ENCODE results near the gene TAF4. TPM values are rescaled to one million over a fixed set of nuclear protein-coding genes. Genes with fewer than 3 reads are reported as not detected.

Gene TAF4, protein sequence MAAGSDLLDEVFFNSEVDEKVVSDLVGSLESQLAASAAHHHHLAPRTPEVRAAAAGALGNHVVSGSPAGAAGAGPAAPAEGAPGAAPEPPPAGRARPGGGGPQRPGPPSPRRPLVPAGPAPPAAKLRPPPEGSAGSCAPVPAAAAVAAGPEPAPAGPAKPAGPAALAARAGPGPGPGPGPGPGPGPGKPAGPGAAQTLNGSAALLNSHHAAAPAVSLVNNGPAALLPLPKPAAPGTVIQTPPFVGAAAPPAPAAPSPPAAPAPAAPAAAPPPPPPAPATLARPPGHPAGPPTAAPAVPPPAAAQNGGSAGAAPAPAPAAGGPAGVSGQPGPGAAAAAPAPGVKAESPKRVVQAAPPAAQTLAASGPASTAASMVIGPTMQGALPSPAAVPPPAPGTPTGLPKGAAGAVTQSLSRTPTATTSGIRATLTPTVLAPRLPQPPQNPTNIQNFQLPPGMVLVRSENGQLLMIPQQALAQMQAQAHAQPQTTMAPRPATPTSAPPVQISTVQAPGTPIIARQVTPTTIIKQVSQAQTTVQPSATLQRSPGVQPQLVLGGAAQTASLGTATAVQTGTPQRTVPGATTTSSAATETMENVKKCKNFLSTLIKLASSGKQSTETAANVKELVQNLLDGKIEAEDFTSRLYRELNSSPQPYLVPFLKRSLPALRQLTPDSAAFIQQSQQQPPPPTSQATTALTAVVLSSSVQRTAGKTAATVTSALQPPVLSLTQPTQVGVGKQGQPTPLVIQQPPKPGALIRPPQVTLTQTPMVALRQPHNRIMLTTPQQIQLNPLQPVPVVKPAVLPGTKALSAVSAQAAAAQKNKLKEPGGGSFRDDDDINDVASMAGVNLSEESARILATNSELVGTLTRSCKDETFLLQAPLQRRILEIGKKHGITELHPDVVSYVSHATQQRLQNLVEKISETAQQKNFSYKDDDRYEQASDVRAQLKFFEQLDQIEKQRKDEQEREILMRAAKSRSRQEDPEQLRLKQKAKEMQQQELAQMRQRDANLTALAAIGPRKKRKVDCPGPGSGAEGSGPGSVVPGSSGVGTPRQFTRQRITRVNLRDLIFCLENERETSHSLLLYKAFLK
- total RNA-seq, result 10 to 100 TPM; 16.3 to 22.0 TPM

DNA sequence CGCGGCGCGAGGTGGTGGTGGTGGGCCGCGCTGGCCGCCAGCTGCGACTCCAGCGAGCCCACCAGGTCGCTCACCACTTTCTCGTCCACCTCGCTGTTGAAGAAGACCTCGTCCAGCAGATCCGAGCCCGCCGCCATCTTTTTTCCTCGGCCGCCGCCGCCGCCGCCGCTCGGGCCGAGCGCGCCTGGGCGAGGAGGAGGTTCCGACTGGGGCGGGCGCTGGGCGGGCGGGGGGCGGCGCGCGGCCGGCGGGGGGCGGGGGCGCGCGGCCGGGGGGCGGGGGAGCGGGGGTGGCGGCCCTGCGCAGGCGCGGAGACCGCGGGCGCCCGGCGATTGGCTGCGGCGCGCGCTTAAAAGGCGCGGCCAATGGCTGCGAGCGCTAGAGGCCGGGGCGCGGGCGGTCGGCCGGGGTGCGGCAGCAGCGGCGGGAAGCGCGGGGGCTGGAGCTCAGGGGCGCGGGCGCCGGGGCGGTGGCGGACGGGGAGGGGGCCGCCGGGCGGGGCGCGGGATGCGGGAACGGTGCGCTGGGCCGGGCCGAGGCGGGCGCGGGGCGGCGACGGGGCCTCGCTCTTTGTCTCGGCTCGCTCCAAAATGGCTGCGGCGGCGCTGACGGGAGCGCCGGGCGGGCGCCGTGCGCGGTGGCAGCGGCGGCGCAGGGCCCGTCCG is at the start of gene TAF4:
TAF4 (minus strand) TSS at position 208 of the 665 bp plus-strand sequence; CDS start at position 137, 71 bp downstream.
- no peaks in the 10 kb centered on the region for H3K9me3 Mint-ChIP-seq

DNA sequence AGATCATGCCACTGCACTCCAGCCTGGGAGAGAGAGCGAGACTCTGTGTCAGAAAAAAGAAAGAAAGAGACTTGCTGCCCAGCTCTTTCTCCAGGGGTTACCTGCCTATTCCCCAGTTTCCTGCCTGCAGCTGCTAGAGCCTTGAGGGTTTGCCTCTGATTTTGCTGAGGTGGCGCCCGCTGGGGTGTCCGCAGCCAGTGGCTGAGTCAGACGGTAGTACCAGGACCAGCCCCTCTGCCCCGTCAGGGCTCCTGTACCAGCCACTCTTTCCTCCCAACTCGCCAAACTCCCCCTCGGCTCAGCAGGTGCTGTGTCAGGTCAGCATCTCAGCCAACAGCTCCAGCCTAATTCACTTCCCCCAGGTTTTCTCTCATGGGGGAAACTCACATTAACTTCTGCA is 49.2 kb upstream of the TAF4 start:
- Mint-ChIP-seq H3K36me3 (peaks cover 38% of the 10 kb centered on the region in 2 donors), H3K9me3 (peaks cover 13 to 17% of the 10 kb centered on the region in 2 donors), H3K27ac (no peak overlapping the region)
- DNase-seq (ENCODE audit: low spot score in 2 of 2), result no peak
- ATAC-seq, result no peak

More for the DNA sequence above, at the start of gene TAF4:
- Mint-ChIP-seq H3K27ac (peak within 1 kb of the TSS; percentile 89 to 97), H3K36me3 (no peaks in the 10 kb centered on the region)
- ATAC-seq, result peak; percentile 76 to 78
- DNase-seq (ENCODE audit: low spot score in 2 of 2), result peak; percentile 82 to 89

DNA sequence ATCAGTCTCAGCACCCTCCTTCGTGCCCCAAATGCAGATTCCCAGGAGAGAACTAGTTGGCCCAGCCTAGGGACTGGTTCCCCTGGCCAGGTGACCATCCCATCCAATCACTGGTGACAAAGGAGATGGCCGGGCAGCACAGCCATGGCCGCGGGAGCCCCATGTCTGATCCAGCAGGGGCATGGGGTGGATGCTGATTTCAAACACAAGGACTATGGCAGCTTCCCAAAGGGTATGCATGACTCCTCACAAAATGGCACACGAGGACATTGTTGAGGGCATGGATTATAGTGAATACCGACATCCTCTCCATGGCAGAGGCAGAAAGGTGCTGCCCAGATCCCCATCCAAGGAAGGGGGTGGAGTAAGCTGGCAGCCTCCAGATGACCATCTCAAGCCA is 46.7 kb upstream of the TAF4 start:
- no peak for DNase-seq (ENCODE audit: low spot score in 2 of 2)
- no peak for ATAC-seq
- peaks cover 33 to 36% of the 10 kb centered on the region in 2 donors for H3K9me3 Mint-ChIP-seq
- H3K27ac Mint-ChIP-seq, result no peak overlapping the region
- peaks cover 56 to 59% of the 10 kb centered on the region in 2 donors for H3K36me3 Mint-ChIP-seq

DNA sequence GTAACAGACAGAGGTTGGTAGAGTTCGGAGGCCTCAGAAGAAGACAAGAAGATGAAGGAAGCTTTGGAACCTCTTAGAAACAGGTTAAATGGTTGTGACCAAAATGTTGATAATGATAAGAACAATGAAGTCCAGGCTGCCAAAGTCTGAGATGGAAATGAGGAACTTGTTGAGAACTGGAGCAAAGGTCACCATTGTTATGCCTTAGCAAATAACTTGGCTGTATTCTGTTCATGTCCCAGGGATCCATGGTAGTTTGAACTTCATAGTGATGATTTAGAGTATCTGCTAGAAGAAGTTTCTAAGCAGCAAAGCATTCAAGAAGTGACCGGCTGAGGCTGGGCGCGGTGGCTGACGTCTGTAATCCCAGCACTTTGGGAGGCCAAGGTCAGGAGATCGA is 45.5 kb upstream of the TAF4 start:
- H3K9me3 Mint-ChIP-seq, result peaks cover 41 to 44% of the 10 kb centered on the region in 2 donors
- H3K36me3 Mint-ChIP-seq, result peaks cover 65 to 71% of the 10 kb centered on the region in 2 donors
- H3K27ac Mint-ChIP-seq, result no peak overlapping the region
- no peak for DNase-seq (ENCODE audit: low spot score in 2 of 2)
- ATAC-seq, result no peak

DNA sequence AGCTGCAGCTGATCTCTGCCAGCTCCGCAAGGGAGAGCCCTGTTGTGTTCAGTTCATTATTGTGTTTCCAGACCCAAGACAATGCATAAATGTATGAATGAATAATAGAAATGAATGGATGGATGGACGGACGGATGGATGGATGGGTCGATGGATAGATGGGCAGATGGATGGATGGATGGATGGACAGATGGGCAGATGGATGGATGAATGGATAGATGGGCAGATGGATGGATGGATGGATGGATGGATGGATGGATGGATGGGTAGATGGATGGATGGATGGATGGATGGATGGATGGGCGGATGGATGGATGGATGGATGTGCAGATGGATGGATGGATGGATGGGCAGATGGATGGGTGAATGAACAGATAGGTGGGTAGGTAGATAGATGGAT is 39.9 kb upstream of the TAF4 start:
- peaks cover 53 to 55% of the 10 kb centered on the region in 2 donors for H3K9me3 Mint-ChIP-seq

DNA sequence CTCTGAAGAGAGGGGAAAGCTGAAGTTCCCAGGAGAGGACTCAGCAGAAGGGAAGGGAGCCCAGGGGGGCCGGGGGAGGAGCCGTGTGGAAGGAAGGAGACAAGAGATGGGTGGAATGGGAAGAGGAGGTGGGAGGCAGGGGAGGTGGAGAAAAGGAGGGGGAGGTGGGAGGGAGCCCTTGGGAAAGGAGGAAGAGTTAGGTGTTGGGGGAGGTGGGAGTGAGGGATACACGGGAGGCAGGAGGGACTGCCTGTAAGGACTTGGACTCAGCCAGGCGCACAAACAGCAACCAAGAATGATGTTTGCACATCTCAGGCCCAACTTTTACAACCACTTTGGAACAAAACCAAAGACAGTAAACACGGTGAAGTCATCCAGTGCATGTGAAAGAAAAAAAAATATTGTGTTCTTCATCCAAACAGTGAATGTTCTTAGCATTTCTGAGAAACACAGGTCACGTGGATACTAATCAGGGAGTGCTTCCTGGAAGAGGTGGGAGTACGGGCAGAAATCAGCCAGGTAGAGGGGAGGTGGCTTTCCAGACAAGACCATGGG is 39.2 kb upstream of the TAF4 start:
- H3K9me3 Mint-ChIP-seq, result peaks cover 49 to 56% of the 10 kb centered on the region in 2 donors
- peaks cover 74 to 76% of the 10 kb centered on the region in 2 donors for H3K36me3 Mint-ChIP-seq
- no peak overlapping the region for H3K27ac Mint-ChIP-seq
- DNase-seq (ENCODE audit: low spot score in 2 of 2), result no peak
- ATAC-seq, result no peak

More for the DNA sequence above, 39.9 kb upstream of the TAF4 start:
- Mint-ChIP-seq H3K36me3 (peaks cover 72 to 74% of the 10 kb centered on the region in 2 donors), H3K27ac (no peak overlapping the region)
- ATAC-seq, result no peak
- no peak for DNase-seq (ENCODE audit: low spot score in 2 of 2)

DNA sequence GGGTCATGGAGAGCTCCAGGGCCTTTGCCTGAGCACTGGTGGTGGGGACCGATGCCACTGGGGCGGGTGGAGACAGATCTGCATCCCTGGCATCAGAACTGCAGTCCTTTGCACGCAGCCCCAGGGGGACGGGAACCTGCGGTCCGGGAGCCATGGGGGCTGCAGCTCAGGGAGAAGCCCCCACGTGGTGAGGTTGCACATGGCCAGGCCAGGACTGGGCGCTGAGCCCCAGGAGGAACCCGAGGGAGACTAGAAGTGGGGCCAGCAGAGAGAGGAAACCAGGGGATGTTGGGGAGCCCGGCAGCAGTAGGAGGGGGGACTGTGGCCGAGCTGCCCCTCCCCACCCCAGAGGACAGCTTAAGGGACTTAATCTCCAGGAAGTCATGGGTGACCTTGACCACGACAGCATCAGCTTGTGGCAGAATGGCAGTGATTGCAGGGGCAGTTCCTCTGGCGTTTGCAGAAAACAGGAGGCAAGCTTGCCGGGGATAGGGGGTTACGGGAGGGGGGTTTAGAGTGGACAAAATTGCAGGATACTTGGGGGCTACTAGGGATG is 38.6 kb upstream of the TAF4 start:
- Mint-ChIP-seq H3K27ac (no peak overlapping the region), H3K9me3 (peaks cover 46 to 58% of the 10 kb centered on the region in 2 donors), H3K36me3 (peaks cover 76 to 79% of the 10 kb centered on the region in 2 donors)
- DNase-seq (ENCODE audit: low spot score in 2 of 2) (no peak), ATAC-seq (no peak)

DNA sequence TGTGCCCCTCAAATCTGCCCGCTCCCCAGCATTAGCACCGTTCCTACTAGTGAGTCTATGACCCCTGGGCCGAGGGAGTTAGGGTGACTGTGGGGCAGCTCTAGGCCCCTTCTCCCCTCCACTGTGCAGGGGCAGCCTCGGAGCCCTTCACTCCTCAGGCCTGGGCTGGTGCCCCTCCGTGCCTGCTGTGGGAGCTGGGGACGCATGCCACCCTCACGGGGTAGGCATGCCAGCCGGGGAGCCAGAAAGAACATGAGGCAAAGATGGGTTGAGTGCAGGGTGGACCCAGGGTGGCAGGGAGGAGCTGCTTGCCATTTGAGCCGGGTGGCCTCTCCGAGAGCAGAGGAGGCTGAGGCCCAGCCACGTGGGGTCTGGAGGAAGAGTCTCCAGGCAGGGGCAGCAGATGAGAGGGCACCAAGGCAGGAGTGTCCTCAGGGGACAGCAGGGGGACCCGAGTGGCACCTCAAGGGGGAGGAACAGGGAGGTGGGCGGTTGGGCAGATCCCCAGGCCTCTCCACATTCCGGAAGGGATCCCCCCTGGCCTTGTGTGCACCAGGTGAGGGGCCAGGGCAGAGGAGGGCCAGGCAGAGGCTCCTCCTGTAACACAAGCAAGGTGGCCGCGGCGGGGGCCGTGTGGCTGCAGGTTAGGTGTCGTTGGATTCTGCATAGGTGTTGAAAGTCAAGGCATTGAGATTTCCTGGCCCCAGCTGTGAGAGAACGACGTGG is 38.0 kb upstream of the TAF4 start:
- no peak for ATAC-seq
- peaks cover 42 to 52% of the 10 kb centered on the region in 2 donors for H3K9me3 Mint-ChIP-seq
- no peak for DNase-seq (ENCODE audit: low spot score in 2 of 2)
- H3K36me3 Mint-ChIP-seq, result peaks cover 73 to 77% of the 10 kb centered on the region in 2 donors
- H3K27ac Mint-ChIP-seq, result no peak overlapping the region

DNA sequence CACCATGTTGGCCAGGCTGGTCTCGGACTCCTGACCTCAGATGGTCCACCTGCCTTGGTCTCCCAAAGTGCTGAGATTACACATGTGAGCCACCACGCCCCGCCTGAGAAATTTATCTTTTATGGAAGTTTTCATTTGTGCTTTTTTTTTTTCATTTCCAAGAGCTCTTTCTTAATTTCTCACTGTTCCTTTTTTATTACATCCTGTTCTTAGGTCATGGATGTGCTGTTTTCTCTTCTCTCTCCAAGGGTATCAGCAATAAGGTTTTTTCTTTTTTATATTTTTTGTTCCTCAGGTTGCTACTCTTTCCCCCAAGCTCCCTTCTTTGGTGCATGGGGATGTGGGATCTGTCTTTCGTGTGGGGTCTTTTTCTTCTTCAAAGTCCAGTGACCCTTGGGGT is 35.4 kb upstream of the TAF4 start:
- H3K9me3 Mint-ChIP-seq, result peaks cover 22 to 31% of the 10 kb centered on the region in 2 donors
- peaks cover 50 to 57% of the 10 kb centered on the region in 2 donors for H3K36me3 Mint-ChIP-seq
- no peak overlapping the region for H3K27ac Mint-ChIP-seq
- ATAC-seq, result no peak
- no peak for DNase-seq (ENCODE audit: low spot score in 2 of 2)

DNA sequence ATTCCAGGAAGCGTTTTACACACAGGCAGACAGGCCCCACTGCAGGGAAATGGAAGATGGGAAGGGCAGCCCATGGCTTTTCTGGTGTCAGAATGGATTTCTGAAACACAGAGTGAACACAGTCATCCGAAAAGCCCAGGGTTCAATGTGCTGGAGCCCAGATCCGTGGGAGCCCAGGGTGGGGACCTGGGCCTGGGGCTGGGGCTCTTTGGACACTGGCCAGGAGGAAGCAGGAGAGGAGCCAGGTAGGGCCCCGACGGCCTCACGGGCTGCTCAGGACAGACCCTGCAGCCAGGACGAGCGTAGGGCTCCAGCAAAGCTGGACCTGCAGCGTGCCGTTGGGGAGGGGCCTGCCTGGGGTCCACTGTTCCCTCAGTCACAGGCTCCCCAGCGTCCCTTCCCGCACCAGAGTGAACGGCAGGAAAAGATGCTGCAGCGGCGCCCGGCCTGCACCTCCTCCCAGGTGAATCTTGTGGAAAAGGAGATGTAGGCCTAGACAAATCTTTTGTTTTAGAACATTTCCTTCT is 32.3 kb upstream of the TAF4 start:
- no peak for DNase-seq (ENCODE audit: low spot score in 2 of 2)
- Mint-ChIP-seq H3K27ac (no peak overlapping the region), H3K9me3 (peaks cover 11 to 18% of the 10 kb centered on the region in 2 donors), H3K36me3 (peaks cover 31 to 37% of the 10 kb centered on the region in 2 donors)
- ATAC-seq, result no peak

DNA sequence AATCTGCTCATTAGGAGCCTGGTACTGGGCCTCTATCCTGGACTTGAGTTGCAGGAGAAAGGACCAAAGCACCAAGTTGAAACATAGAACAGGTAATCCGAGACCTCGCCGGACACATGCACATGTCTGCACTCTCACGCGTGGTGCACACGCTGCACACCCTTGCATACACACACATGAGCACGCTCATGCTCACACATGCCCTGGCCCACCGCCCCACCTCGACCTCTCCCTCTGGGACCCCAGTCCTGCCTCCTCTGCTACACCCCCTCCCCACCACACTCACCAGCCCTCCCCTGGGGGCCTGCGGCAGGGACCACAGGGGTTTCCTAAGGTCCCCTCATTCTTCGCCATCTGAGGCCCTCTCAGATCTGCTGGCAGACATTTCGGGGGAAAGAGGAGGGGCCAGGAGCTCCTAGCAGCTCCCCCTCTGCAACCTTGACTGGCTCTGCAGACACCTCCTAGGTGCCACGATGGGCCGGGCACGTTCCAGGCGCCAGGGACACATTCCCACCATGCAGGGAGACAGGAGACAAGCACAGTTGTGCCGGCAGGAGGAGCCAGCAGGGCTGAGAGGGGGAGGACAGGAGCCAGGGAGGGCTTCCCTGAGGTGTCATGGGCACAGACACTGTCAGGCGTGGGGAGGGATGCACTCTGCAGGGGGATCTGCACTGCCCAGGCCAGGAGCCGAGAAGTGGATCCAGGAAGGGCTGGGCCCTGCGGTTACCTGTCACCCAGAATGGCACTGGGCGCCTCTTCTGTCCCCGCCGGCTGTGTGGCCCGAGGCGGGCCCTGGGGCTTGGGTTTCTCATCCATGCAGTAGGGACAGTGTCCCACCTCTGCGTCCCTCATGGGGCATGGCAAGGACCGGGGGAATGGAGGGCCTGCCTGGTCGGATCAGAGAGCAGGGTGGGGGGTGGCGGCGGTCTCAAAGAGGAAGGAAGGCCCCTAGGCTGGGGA is 31.0 kb upstream of the TAF4 start:
- Mint-ChIP-seq H3K27ac (no peak overlapping the region), H3K9me3 (peaks cover 21 to 24% of the 10 kb centered on the region in 2 donors), H3K36me3 (peaks cover 29 to 32% of the 10 kb centered on the region in 2 donors)
- DNase-seq (ENCODE audit: low spot score in 2 of 2) (no peak), ATAC-seq (no peak)

DNA sequence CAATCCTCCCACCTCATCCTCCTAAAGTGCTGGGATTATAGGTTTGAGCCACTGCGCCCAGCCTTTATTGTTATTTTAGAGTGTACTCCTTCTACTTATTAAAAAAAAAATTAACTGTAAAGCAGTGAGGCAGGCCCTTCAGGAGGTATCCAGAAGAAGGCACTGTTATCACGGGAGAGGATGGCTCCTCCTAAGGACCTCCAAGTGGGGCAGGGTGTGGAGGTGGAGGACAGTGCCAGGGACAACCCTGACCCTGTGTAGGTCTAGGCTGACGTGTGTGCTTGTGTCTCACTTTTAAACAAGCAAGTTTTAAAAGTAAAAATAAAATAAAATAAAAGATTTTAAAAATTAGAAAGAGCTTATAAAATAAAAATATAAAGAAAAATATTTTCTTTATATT is 23.7 kb upstream of the TAF4 start:
- Mint-ChIP-seq H3K27ac (no peak overlapping the region), H3K36me3 (peaks cover 8% of the 10 kb centered on the region in 2 donors), H3K9me3 (peaks cover 8 to 17% of the 10 kb centered on the region in 2 donors)
- no peak for ATAC-seq
- DNase-seq (ENCODE audit: low spot score in 2 of 2), result no peak

DNA sequence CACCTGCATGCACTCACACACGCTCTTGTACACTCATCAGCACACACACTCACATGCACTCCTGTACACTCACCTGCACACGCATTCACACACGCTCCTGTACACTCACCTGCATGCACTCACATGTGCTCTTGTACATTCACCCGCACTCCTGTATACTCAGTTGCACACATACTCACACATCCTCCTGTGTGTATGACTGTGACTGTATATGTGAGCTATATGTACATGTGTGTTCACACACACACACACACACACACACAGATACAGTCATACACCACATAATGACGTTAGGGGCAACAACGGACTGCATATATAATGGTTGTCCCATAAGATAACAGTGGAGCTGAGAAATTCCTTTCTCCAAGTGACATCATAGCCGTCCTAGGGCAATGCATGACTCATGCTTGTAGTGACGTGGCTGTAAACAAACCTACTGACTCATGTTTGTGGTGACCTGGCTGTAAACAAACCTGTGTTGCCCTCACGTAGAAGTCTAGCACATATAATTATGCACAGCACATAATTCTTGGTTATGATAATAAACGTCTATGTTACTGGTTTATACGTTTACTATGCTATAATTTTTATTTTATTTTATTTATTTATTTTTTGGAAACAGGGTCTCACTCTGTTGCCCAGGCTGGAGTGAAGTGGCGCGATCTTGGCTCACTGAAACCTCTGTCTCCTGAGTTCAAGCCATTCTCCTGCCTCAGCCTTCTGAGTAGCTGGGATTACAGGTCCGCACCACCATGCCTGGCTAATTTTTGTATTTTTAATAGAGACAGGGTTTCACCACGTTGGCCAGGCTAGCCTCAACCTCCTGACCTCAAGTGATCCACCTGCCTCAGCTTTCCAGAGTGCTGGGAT is 22.8 kb upstream of the TAF4 start:
- peaks cover 8 to 15% of the 10 kb centered on the region in 2 donors for H3K9me3 Mint-ChIP-seq
- H3K36me3 Mint-ChIP-seq, result peaks cover 8% of the 10 kb centered on the region in 2 donors
- peak in 1 of 2 donors; percentile 48 for ATAC-seq
- H3K27ac Mint-ChIP-seq, result no peak overlapping the region
- DNase-seq (ENCODE audit: low spot score in 2 of 2), result no peak

All from activated naive CD4-positive, alpha-beta T cell treated with anti-CD3 and anti-CD28 coated beads, Interleukin-2, amount 50 U/mL, for 72 hours (primary cell).